Caco-2 (cell line): ENCODE results near the gene C19orf25. TPM values are rescaled to one million over a fixed set of nuclear protein-coding genes. Genes with fewer than 3 reads are reported as not detected.

Experiments used
- BruUV-seq: library from RNA; stranded (reverse); fragments of 400-500 nt; replicated peaks from 2 replicates; lab custom pipeline; 2021; lab: Mats Ljungman, UMichigan
- CTCF ChIA-PET: fragments of 300-600 bp; sonication (Branson Sonifier 250); formaldehyde crosslinking; loops from one replicate; lab custom pipeline; 2022; ENCODE audit warnings: antibody characterized with exemption; lab: Charles Lee
- POLR2A ChIA-PET: fragments of 300-600 bp; sonication (Branson Sonifier 250); formaldehyde crosslinking; loops from one replicate; lab custom pipeline; 2022; ENCODE audit warnings: antibody characterized with exemption; lab: Charles Lee
- DNase-seq, 2 experiments: peaks; one replicate each; pipeline versions ENCODE4 v3.0.0 to v3.0.0-alpha.2; 2020 to 2022
- H3K27me3 ChIP-seq: replicated peaks from 2 replicates; pipeline ENCODE4 v1.6.0; 2011; ENCODE audit warnings: low read length; ENCODE audit not compliant: control insufficient read depth, insufficient read depth
- H3K36me3 ChIP-seq: 2 replicates; pipeline ENCODE4 v1.5.1; 2011; ENCODE audit warnings: low read length; ENCODE audit not compliant: control insufficient read depth, insufficient read depth
- H3K4me1 ChIP-seq: fragments of 250-450 bp; sonication (Bioruptor Pico); 2 replicates; pipeline ENCODE4 v1.5.1; 2020; ENCODE audit warnings: mild to moderate bottlenecking
- H3K4me3 ChIP-seq: 2 replicates; pipeline ENCODE4 v1.5.1; 2011; ENCODE audit warnings: low read depth, mild to moderate bottlenecking, control low read depth, low read length
- H3K9me3 ChIP-seq: fragments of 250-450 bp; sonication (Bioruptor Pico); 2 replicates; pipeline ENCODE4 v1.5.1; 2020; ENCODE audit warnings: mild to moderate bottlenecking, moderate library complexity
- H3K27ac Mint-ChIP-seq: one replicate; pipeline ENCODE4 v1.8.0; 2022; ENCODE audit warnings: mixed read lengths; ENCODE audit not compliant: unreplicated experiment
- H3K27me3 Mint-ChIP-seq: one replicate; pipeline ENCODE4 v1.8.0; 2022; ENCODE audit warnings: mixed read lengths; ENCODE audit not compliant: insufficient read depth, unreplicated experiment
- H3K36me3 Mint-ChIP-seq: one replicate; pipeline ENCODE4 v1.8.0; 2022; ENCODE audit warnings: mild to moderate bottlenecking, mixed read lengths; ENCODE audit not compliant: insufficient read depth, unreplicated experiment
- H3K4me1 Mint-ChIP-seq: one replicate; pipeline ENCODE4 v1.8.0; 2022; ENCODE audit warnings: low read depth, mixed read lengths; ENCODE audit not compliant: unreplicated experiment
- H3K4me3 Mint-ChIP-seq: one replicate; pipeline ENCODE4 v1.8.0; 2022; ENCODE audit warnings: mild to moderate bottlenecking, moderate library complexity, mixed read lengths; ENCODE audit not compliant: unreplicated experiment
- H3K9me3 Mint-ChIP-seq: one replicate; pipeline ENCODE4 v1.8.0; 2022; ENCODE audit warnings: mixed read lengths; ENCODE audit not compliant: unreplicated experiment
- CTCF ChIP-seq, 2 experiments: fragments of 200-600 bp in 1 of 2; IDR thresholded peaks; 1 replicate in 1 of 2; 2 replicates in 1 of 2; pipeline versions ENCODE4 v1.5.1 to v1.8.0; 2011 to 2022; ENCODE audit warnings: antibody characterized with exemption in 1 of 2, control low read depth in 1 of 2, inconsistent platforms in 1 of 2, low read depth in 1 of 2, low read length in 1 of 2, mild to moderate bottlenecking in 1 of 2, moderate library complexity in 1 of 2; ENCODE audit not compliant: insufficient read depth in 1 of 2, severe bottlenecking in 1 of 2, unreplicated experiment in 1 of 2
- intact Hi-C: fragments of 100-400 bp; cut with micrococcal nuclease; formaldehyde crosslinking; loops from one replicate; pipeline ENCODE4 v1.10.0; 2022; ENCODE audit not compliant: unreplicated experiment
- total RNA-seq: library from RNA; stranded (reverse); gene quantifications from 2 replicates; pipeline ENCODE4 v1.2.3, GENCODE V29; 2022

The C19orf25 gene
- total RNA-seq, 1 experiment from 2014 or later: 41.9 TPM

GRCh38 chr19:1491849-1492170, 12.8 kb upstream of the C19orf25 start:
- Mint-ChIP-seq H3K27me3 (no peaks in the 10 kb centered on the region), H3K9me3 (no peaks in the 10 kb centered on the region), H3K27ac (peak overlapping the region; percentile 88), H3K4me3 (peak overlapping the region; percentile 89), H3K4me1 (peaks cover 21% of the 10 kb centered on the region), H3K36me3 (peaks cover 13% of the 10 kb centered on the region)
- no peak for TF ChIP-seq CTCF (IDR thresholded peaks at IDR 0.05; ENCODE audit: insufficient read depth in 1 of 2, low read depth in 1 of 2, low read length in 1 of 2, severe bottlenecking in 1 of 2, unreplicated experiment in 1 of 2)
- peak overlapping the region; percentile 97 for H3K4me3 ChIP-seq
- H3K36me3 ChIP-seq: no peaks in the 10 kb centered on the region; the same call in 1 of the 2 replicates
- ChIA-PET CTCF (interaction anchor here (1.2 to 1.6 kb wide), 2 partner anchors 20 to 23 kb away, joined by 4 to 8 read pairs; no protein-coding TSS in a partner anchor), POLR2A (no interaction called here)
- no TSS peak for BruUV-seq
- no peaks in the 10 kb centered on the region for H3K27me3 ChIP-seq
- H3K9me3 ChIP-seq: no peaks in the 10 kb centered on the region
- peaks cover 46% of the 10 kb centered on the region for H3K4me1 ChIP-seq
- DNase-seq: no peak
- intact Hi-C loops: loop anchor here (2.0 kb wide), 1 partner anchor 21 kb away; the partner anchor contains the start of gene ADAMTSL5

GRCh38 chr19:1491114-1491848, 12.3 kb upstream of the C19orf25 start, which contains the start of gene REEP6:
Gene REEP6, plus strand, starts transcription at chr19:1491181. Its CDS starts 89 bp downstream, at chr19:1491270.
- peak within 1 kb of the TSS; percentile 89 for H3K4me3 Mint-ChIP-seq

More at GRCh38 chr19:1491114-1491848, 12.3 kb upstream of the C19orf25 start, which contains the start of gene REEP6:
- Mint-ChIP-seq H3K27me3 (no peaks in the 10 kb centered on the region), H3K4me1 (peaks cover 21% of the 10 kb centered on the region), H3K9me3 (no peaks in the 10 kb centered on the region), H3K36me3 (peaks cover 13% of the 10 kb centered on the region), H3K27ac (peak within 1 kb of the TSS; percentile 88)
- Histone ChIP-seq H3K4me3 (peak within 1 kb of the TSS; percentile 97), H3K36me3 (no peaks in the 10 kb centered on the region; the same call in 1 of the 2 replicates), H3K4me1 (peaks cover 40% of the 10 kb centered on the region), H3K9me3 (no peaks in the 10 kb centered on the region), H3K27me3 (no peaks in the 10 kb centered on the region)
- TSS peak; percentile 37 for BruUV-seq
- no peak for DNase-seq
- ChIA-PET CTCF (interaction anchor here (0.5 to 1.6 kb wide), 8 partner anchors 10 to 1459 kb away, joined by 3 to 8 read pairs (median 4); partner anchors contain the start of gene MEX3D), POLR2A (interaction anchor here (0.6 to 1.2 kb wide), 4 partner anchors 22 to 385 kb away, joined by 4 to 16 read pairs (median 10); partner anchors contain the start of genes ADAMTSL5 and CIRBP)
- no peak for TF ChIP-seq CTCF (IDR thresholded peaks at IDR 0.05; ENCODE audit: insufficient read depth in 1 of 2, low read depth in 1 of 2, low read length in 1 of 2, severe bottlenecking in 1 of 2, unreplicated experiment in 1 of 2)
- intact Hi-C loops: loop anchor here (2.0 kb wide), 1 partner anchor 22 kb away; the partner anchor contains the start of gene ADAMTSL5
